ENCODE data around the gene POU2F2. TPM values are rescaled to one million over a fixed set of nuclear protein-coding genes. Genes with fewer than 3 reads are reported as not detected.

The POU2F2 gene
- total RNA-seq, 1 experiment from 2014 or later: 2.4 TPM

- Histone ChIP-seq H2AFZ (ENCODE audit: low read length) (no peak overlapping the region), H3F3A (ENCODE audit: low read length, unreplicated experiment) (no peaks in the 10 kb centered on the region), H3K9me2 (replicated peaks; ENCODE audit: low read length) (no peaks in the 10 kb centered on the region), H3K9me3 (ENCODE audit: low read length) (no peaks in the 10 kb centered on the region), H3K4me1 (ENCODE audit: insufficient read depth, low read length) (peaks cover 37% of the 10 kb centered on the region), H3K4me3 (ENCODE audit: low read length) (no peak overlapping the region), H3K79me2 (ENCODE audit: low read length) (no peaks in the 10 kb centered on the region), H3K36me3 (ENCODE audit: low read depth, low read length) (peaks cover 2% of the 10 kb centered on the region; the same call in 1 of the 2 replicates), H3K27ac (ENCODE audit: low read length) (no peak overlapping the region), H3K27me3 (ENCODE audit: low read length) (no peaks in the 10 kb centered on the region), H3K4me2 (ENCODE audit: low read length) (no peak overlapping the region), H3K9ac (ENCODE audit: low read length) (no peak overlapping the region), H4K20me1 (ENCODE audit: low read length) (no peaks in the 10 kb centered on the region)
- CTCF ChIA-PET: no interaction called here
- no TSS peak for BruUV-seq (replicated peaks)
- ATAC-seq (no peak), DNase-seq (no peak)
- TF ChIP-seq CTCF (conservative IDR thresholded peaks at IDR 0.05; ENCODE audit: low read depth, low read length) (no peak), EZH2 (IDR thresholded peaks at IDR 0.05; ENCODE audit: low read length, unreplicated experiment) (no peak), EZH2phosphoT487 (IDR thresholded peaks at IDR 0.05; ENCODE audit: borderline replicate concordance, low read length) (no peak)
- POLR2A ChIA-PET (ENCODE audit: unreplicated experiment): no interaction called here
- intact Hi-C loops (cut with micrococcal nuclease): no loop called here
Measured at GRCh38 chr19:42110658-42111057, 21.6 kb downstream of the POU2F2 start.

GRCh38 chr19:42109896-42110295 lies 22.4 kb downstream of the POU2F2 start:
- no peak for ATAC-seq
- Histone ChIP-seq H3K36me3 (ENCODE audit: low read depth, low read length) (peaks cover 2% of the 10 kb centered on the region; the same call in 1 of the 2 replicates), H2AFZ (ENCODE audit: low read length) (no peak overlapping the region), H3K9me3 (ENCODE audit: low read length) (no peaks in the 10 kb centered on the region), H3K79me2 (ENCODE audit: low read length) (no peaks in the 10 kb centered on the region), H3K27me3 (ENCODE audit: low read length) (no peaks in the 10 kb centered on the region), H3F3A (ENCODE audit: low read length, unreplicated experiment) (no peaks in the 10 kb centered on the region), H3K4me3 (ENCODE audit: low read length) (no peak overlapping the region), H3K9ac (ENCODE audit: low read length) (no peak overlapping the region), H3K27ac (ENCODE audit: low read length) (no peak overlapping the region), H4K20me1 (ENCODE audit: low read length) (no peaks in the 10 kb centered on the region), H3K4me1 (ENCODE audit: insufficient read depth, low read length) (peaks cover 33% of the 10 kb centered on the region), H3K4me2 (ENCODE audit: low read length) (no peak overlapping the region), H3K9me2 (replicated peaks; ENCODE audit: low read length) (no peaks in the 10 kb centered on the region)
- POLR2A ChIA-PET (ENCODE audit: unreplicated experiment): no interaction called here
- intact Hi-C loops (cut with micrococcal nuclease): no loop called here
- TF ChIP-seq EZH2phosphoT487 (IDR thresholded peaks at IDR 0.05; ENCODE audit: borderline replicate concordance, low read length): no peak
- no peak for TF ChIP-seq EZH2 (IDR thresholded peaks at IDR 0.05; ENCODE audit: low read length, unreplicated experiment)
- no peak for TF ChIP-seq CTCF (conservative IDR thresholded peaks at IDR 0.05; ENCODE audit: low read depth, low read length)
- BruUV-seq (replicated peaks): no TSS peak
- no peak for DNase-seq
- CTCF ChIA-PET: no interaction called here

- Histone ChIP-seq H3K27ac (ENCODE audit: low read length) (no peak overlapping the region), H3K27me3 (ENCODE audit: low read length) (no peaks in the 10 kb centered on the region), H3K79me2 (ENCODE audit: low read length) (no peaks in the 10 kb centered on the region), H3F3A (ENCODE audit: low read length, unreplicated experiment) (no peaks in the 10 kb centered on the region), H3K36me3 (ENCODE audit: low read depth, low read length) (peaks cover 2% of the 10 kb centered on the region; the same call in 1 of the 2 replicates), H3K9me2 (replicated peaks; ENCODE audit: low read length) (no peaks in the 10 kb centered on the region), H3K4me3 (ENCODE audit: low read length) (no peak overlapping the region), H3K9me3 (ENCODE audit: low read length) (no peaks in the 10 kb centered on the region), H3K9ac (ENCODE audit: low read length) (no peak overlapping the region), H3K4me1 (ENCODE audit: insufficient read depth, low read length) (peaks cover 23% of the 10 kb centered on the region), H4K20me1 (ENCODE audit: low read length) (no peaks in the 10 kb centered on the region), H2AFZ (ENCODE audit: low read length) (no peak overlapping the region), H3K4me2 (ENCODE audit: low read length) (no peak overlapping the region)
- ChIA-PET POLR2A (ENCODE audit: unreplicated experiment) (no interaction called here), CTCF (no interaction called here)
- intact Hi-C loops (cut with micrococcal nuclease): loop anchor here (1.0 kb wide), 1 partner anchor 24 kb away; the partner anchor contains the start of gene POU2F2
- DNase-seq (peak; percentile 85), ATAC-seq (peak; percentile 68)
- no TSS peak for BruUV-seq (replicated peaks)
- TF ChIP-seq CTCF (conservative IDR thresholded peaks at IDR 0.05; ENCODE audit: low read depth, low read length): peak; percentile 99
- no peak for TF ChIP-seq EZH2 (IDR thresholded peaks at IDR 0.05; ENCODE audit: low read length, unreplicated experiment)
- no peak for TF ChIP-seq EZH2phosphoT487 (IDR thresholded peaks at IDR 0.05; ENCODE audit: borderline replicate concordance, low read length)
Measured at GRCh38 chr19:42108527-42109389, 23.5 kb downstream of the POU2F2 start.
